Neuronal stem cell (in vitro differentiated cells): ENCODE measurements around the gene SMARCA2.

Experiments
- DNase-seq: peaks from one replicate; pipeline ENCODE4 v3.0.0-alpha.2; 2013; ENCODE audit warnings: low spot score
- H2AFZ ChIP-seq: one replicate; pipeline ENCODE4 v1.6.1; 2013; ENCODE audit warnings: mild to moderate bottlenecking, low read length, inconsistent platforms
- H2AK5ac ChIP-seq: 2 replicates; pipeline ENCODE4 v1.6.1; 2013; ENCODE audit warnings: low read depth, mild to moderate bottlenecking, inconsistent platforms, low read length, moderate library complexity, mixed read lengths
- H2BK120ac ChIP-seq: 2 replicates; pipeline ENCODE4 v1.6.1; 2013; ENCODE audit warnings: low read depth, mild to moderate bottlenecking, inconsistent platforms, low read length, moderate library complexity, mixed read lengths
- H2BK12ac ChIP-seq: one replicate; pipeline ENCODE4 v1.6.1; 2013; ENCODE audit warnings: low read length, inconsistent platforms
- H2BK15ac ChIP-seq: 2 replicates; pipeline ENCODE4 v1.6.1; 2013; ENCODE audit warnings: mild to moderate bottlenecking, low read length, inconsistent platforms, mixed read lengths
- H2BK5ac ChIP-seq: one replicate; pipeline ENCODE4 v1.6.1; 2013; ENCODE audit warnings: inconsistent platforms, mild to moderate bottlenecking, low read length, moderate library complexity
- H3K14ac ChIP-seq: one replicate; pipeline ENCODE4 v1.6.1; 2013; ENCODE audit warnings: low read length, inconsistent platforms
- H3K18ac ChIP-seq: 2 replicates; pipeline ENCODE4 v1.6.1; 2013; ENCODE audit warnings: low read length, inconsistent platforms
- H3K23ac ChIP-seq: 2 replicates; pipeline ENCODE4 v1.6.1; 2013; ENCODE audit warnings: low read depth, mild to moderate bottlenecking, mixed read lengths, low read length, inconsistent platforms; ENCODE audit not compliant: poor library complexity
- H3K27ac ChIP-seq: replicated peaks from 3 replicates; pipeline ENCODE4 v1.5.1; 2013; ENCODE audit warnings: low read length, inconsistent platforms
- H3K27me3 ChIP-seq, 3 experiments: 2 replicates each; pipeline ENCODE4 v1.6.1; 2013; ENCODE audit warnings: low read length in 3 of 3, mild to moderate bottlenecking in 2 of 3, inconsistent platforms in 1 of 3, low read depth in 1 of 3, mixed read lengths in 1 of 3, moderate library complexity in 1 of 3; ENCODE audit not compliant: control insufficient read depth in 3 of 3, insufficient read depth in 3 of 3
- H3K36me3 ChIP-seq, 2 donors: replicated peaks in 1 of 2; 2 replicates each; pipeline ENCODE4 v1.6.1; 2013; ENCODE audit warnings: low read length in 2 of 2; ENCODE audit not compliant: control insufficient read depth in 2 of 2, insufficient read depth in 2 of 2
- H3K4ac ChIP-seq: 2 replicates; pipeline ENCODE4 v1.6.1; 2013; ENCODE audit warnings: inconsistent platforms, mild to moderate bottlenecking, low read length, moderate library complexity
- H3K4me1 ChIP-seq, 2 donors: 1 replicate in 1 of 2; 2 replicates in 1 of 2; pipeline ENCODE4 v1.6.1; 2013; ENCODE audit warnings: low read length in 2 of 2, low read depth in 1 of 2; ENCODE audit not compliant: control insufficient read depth in 2 of 2, insufficient read depth in 1 of 2
- H3K4me2 ChIP-seq: one replicate; pipeline ENCODE4 v1.6.1; 2013; ENCODE audit warnings: mild to moderate bottlenecking, low read length, inconsistent platforms; ENCODE audit not compliant: insufficient read depth, poor library complexity, severe bottlenecking
- H3K4me3 ChIP-seq, 2 donors: 2 replicates each; pipeline ENCODE4 v1.5.1; 2013; ENCODE audit warnings: low read length in 2 of 2, mild to moderate bottlenecking in 2 of 2, inconsistent platforms in 1 of 2, moderate library complexity in 1 of 2
- H3K79me1 ChIP-seq: one replicate; pipeline ENCODE4 v1.6.1; 2013; ENCODE audit warnings: low read depth, mild to moderate bottlenecking, inconsistent platforms, low read length, moderate library complexity
- H3K9ac ChIP-seq: one replicate; pipeline ENCODE4 v1.6.1; 2013; ENCODE audit warnings: mild to moderate bottlenecking, low read depth, low read length, inconsistent platforms; ENCODE audit not compliant: poor library complexity
- H3K9me3 ChIP-seq, 2 donors: replicated peaks in 1 of 2; 2 replicates each; pipeline versions ENCODE3 to v1.6.1; 2013; ENCODE audit warnings: low read length in 2 of 2, mild to moderate bottlenecking in 2 of 2, inconsistent platforms in 1 of 2, low read depth in 1 of 2, mixed read lengths in 1 of 2, moderate library complexity in 1 of 2; ENCODE audit not compliant: control insufficient read depth in 2 of 2, insufficient read depth in 1 of 2
- H4K8ac ChIP-seq: one replicate; pipeline ENCODE4 v1.6.1; 2013; ENCODE audit warnings: low read depth, mild to moderate bottlenecking, inconsistent platforms, low read length, moderate library complexity
- H4K91ac ChIP-seq: one replicate; pipeline ENCODE4 v1.6.1; 2013; ENCODE audit warnings: low read length, low read depth, mild to moderate bottlenecking, inconsistent platforms; ENCODE audit not compliant: poor library complexity
- WGBS, 2 donors: extraction: QIAGEN DNeasy Blood & Tissue Kit; methylation state at CpG; one replicate each; pipeline ENCODE4 v1.1.7; 2013; ENCODE audit warnings: missing lambda C conversion rate in 2 of 2, mixed read lengths in 1 of 2; ENCODE audit not compliant: insufficient read length in 2 of 2, insufficient replicate concordance in 1 of 2; ENCODE audit errors: extremely low coverage in 2 of 2; 5-methylcytosine and 5-hydroxymethylcytosine counted together

The SMARCA2 gene

GRCh38 chr9:1972672-1973071 lies 42.5 kb upstream of the SMARCA2 start:
- H2BK5ac ChIP-seq, result no peak overlapping the region
- no peak overlapping the region for H3K4me2 ChIP-seq
- no peaks in the 10 kb centered on the region for H3K36me3 ChIP-seq
- no peak overlapping the region for H4K91ac ChIP-seq
- no peak overlapping the region for H3K4me3 ChIP-seq
- no peak overlapping the region for H3K9ac ChIP-seq
- H2AFZ ChIP-seq, result no peak overlapping the region
- no peak overlapping the region for H3K27ac ChIP-seq
- no peak overlapping the region for H4K8ac ChIP-seq
- H3K4me1 ChIP-seq, result no peaks in the 10 kb centered on the region
- no peak overlapping the region for H2AK5ac ChIP-seq
- H3K9me3 ChIP-seq, result peaks cover 0 to 3% of the 10 kb centered on the region in 2 donors
- H3K23ac ChIP-seq, result no peak overlapping the region
- H3K4ac ChIP-seq, result no peak overlapping the region
- H2BK15ac ChIP-seq, result no peak overlapping the region
- no peaks in the 10 kb centered on the region for H3K79me1 ChIP-seq
- H3K18ac ChIP-seq, result no peak overlapping the region
- H3K14ac ChIP-seq, result no peak overlapping the region
- no peaks in the 10 kb centered on the region for H3K27me3 ChIP-seq
- no peak for DNase-seq
- no peak overlapping the region for H2BK12ac ChIP-seq
- no peak overlapping the region for H2BK120ac ChIP-seq

- no peak overlapping the region for H3K23ac ChIP-seq
Measured at GRCh38 chr9:1977026-1977425, 38.1 kb upstream of the SMARCA2 start.

GRCh38 chr9:1978941-1979340 lies 36.2 kb upstream of the SMARCA2 start:
- H2AFZ ChIP-seq, result no peak overlapping the region
- H3K79me1 ChIP-seq, result no peaks in the 10 kb centered on the region
- no peak overlapping the region for H3K4me2 ChIP-seq
- H3K14ac ChIP-seq, result no peak overlapping the region
- no peak overlapping the region for H3K4ac ChIP-seq
- no peak overlapping the region for H2BK5ac ChIP-seq
- H3K4me1 ChIP-seq, result no peaks in the 10 kb centered on the region
- no peak overlapping the region for H3K27ac ChIP-seq
- H3K4me3 ChIP-seq, result no peak overlapping the region
- no peak overlapping the region for H2BK120ac ChIP-seq
- no peaks in the 10 kb centered on the region for H3K9me3 ChIP-seq
- DNase-seq, result no peak
- no CpG with 5 or more reads among the region's 5 CpGs for WGBS, 2 donors
- no peak overlapping the region for H4K8ac ChIP-seq
- no peak overlapping the region for H3K23ac ChIP-seq
- H3K27me3 ChIP-seq, result no peaks in the 10 kb centered on the region
- H2BK15ac ChIP-seq, result no peak overlapping the region
- no peak overlapping the region for H3K18ac ChIP-seq
- no peaks in the 10 kb centered on the region for H3K36me3 ChIP-seq
- no peak overlapping the region for H4K91ac ChIP-seq
- no peak overlapping the region for H2BK12ac ChIP-seq
- H3K9ac ChIP-seq, result no peak overlapping the region
- no peak overlapping the region for H2AK5ac ChIP-seq

More at GRCh38 chr9:1977026-1977425, 38.1 kb upstream of the SMARCA2 start:
- Histone ChIP-seq H3K4me2 (no peak overlapping the region), H3K36me3 (no peaks in the 10 kb centered on the region), H4K8ac (no peak overlapping the region), H3K4me1 (no peaks in the 10 kb centered on the region), H2BK120ac (no peak overlapping the region), H3K9me3 (peaks cover 0 to under 1% of the 10 kb centered on the region in 2 donors), H2BK15ac (no peak overlapping the region), H2BK12ac (no peak overlapping the region), H2AFZ (no peak overlapping the region), H3K4ac (no peak overlapping the region), H3K14ac (no peak overlapping the region), H4K91ac (no peak overlapping the region), H3K27ac (no peak overlapping the region), H2AK5ac (no peak overlapping the region), H2BK5ac (no peak overlapping the region), H3K79me1 (no peaks in the 10 kb centered on the region), H3K9ac (no peak overlapping the region), H3K18ac (no peak overlapping the region), H3K27me3 (no peaks in the 10 kb centered on the region), H3K4me3 (no peak overlapping the region)
- WGBS, 2 donors, result no CpG with 5 or more reads among the region's 2 CpGs
- DNase-seq, result no peak

DNA sequence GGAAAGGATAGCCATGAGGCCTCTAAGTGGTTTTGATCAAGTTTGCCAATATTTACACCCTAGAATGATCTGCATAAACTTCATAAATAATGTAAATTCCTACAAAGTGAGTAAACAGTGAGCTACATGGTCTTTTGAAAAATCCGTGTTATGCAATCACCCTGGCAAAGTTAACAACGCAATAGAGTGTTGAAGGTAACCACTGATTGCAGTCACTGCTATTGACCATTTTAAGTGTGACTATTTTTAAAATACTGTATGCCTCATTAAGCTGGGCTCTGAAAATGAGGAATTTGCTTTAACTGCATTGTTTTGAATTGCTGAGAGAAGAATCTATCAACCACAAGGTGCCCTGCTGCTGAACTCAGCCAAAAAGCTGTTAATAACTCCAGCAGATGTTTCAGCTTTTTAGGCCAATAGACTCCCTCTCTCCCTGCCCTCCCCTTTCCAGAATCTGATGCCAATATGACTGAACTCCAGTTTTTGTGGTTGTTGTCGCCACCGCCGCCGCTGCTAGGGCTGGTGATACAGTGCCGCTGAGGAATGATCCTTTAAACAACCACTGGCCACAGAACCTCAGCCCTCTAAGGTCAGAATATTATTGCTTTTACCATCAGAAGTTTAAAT lies 35.3 kb upstream of the SMARCA2 start:
- Histone ChIP-seq H2BK15ac (no peak overlapping the region), H3K79me1 (no peaks in the 10 kb centered on the region), H4K91ac (no peak overlapping the region), H2AK5ac (no peak overlapping the region), H2BK12ac (no peak overlapping the region), H3K36me3 (no peaks in the 10 kb centered on the region), H3K4ac (no peak overlapping the region), H3K14ac (no peak overlapping the region), H3K4me3 (no peak overlapping the region), H2AFZ (no peak overlapping the region), H4K8ac (no peak overlapping the region), H3K27me3 (no peaks in the 10 kb centered on the region), H3K18ac (no peak overlapping the region), H3K23ac (no peak overlapping the region), H3K4me1 (no peaks in the 10 kb centered on the region), H2BK5ac (no peak overlapping the region), H2BK120ac (no peak overlapping the region), H3K9ac (no peak overlapping the region), H3K9me3 (no peaks in the 10 kb centered on the region), H3K4me2 (no peak overlapping the region), H3K27ac (no peak overlapping the region)
- no CpG with 5 or more reads among the region's 7 CpGs for WGBS, 2 donors
- no peak for DNase-seq
